Astrocyte (in vitro differentiated cells and primary cell): Measurements from ENCODE around the gene IQGAP2.

Source experiments
- CTCF ChIP-seq: IDR thresholded peaks from 2 replicates; pipeline ENCODE4 v1.5.1; 2011; ENCODE audit warnings: low read depth, mild to moderate bottlenecking, inconsistent platforms, low read length, moderate library complexity; ENCODE audit not compliant: insufficient read depth
- EZH2 ChIP-seq: IDR thresholded peaks from 2 replicates; pipeline ENCODE4 v1.6.1; 2012; ENCODE audit warnings: mild to moderate bottlenecking, low read length, inconsistent platforms; ENCODE audit not compliant: insufficient read depth

GRCh38 chr5:76716456-76717157, 313.5 kb downstream of the IQGAP2 start:
- TF ChIP-seq CTCF (no peak), EZH2 (no peak)
